HEK293 (cell line): ENCODE results near the gene JTB.

Source experiments
- CTCF ChIP-seq: fragments of 450-650 bp; formaldehyde crosslinking; IDR thresholded peaks from 2 replicates; pipeline ENCODE4 v1.5.1; 2016; ENCODE audit warnings: missing biosample characterization, missing genetic modification characterization
- KLF9 ChIP-seq: fragments of 450-650 bp; formaldehyde crosslinking; IDR thresholded peaks from 2 replicates; pipeline ENCODE4 v1.5.1; 2016; ENCODE audit warnings: missing biosample characterization, missing genetic modification characterization, low read depth
- YY1 ChIP-seq: fragments of 450-650 bp; formaldehyde crosslinking; IDR thresholded peaks from 2 replicates; pipeline ENCODE4 v1.5.1; 2018; ENCODE audit warnings: missing biosample characterization, missing genetic modification characterization
- ZBTB7A ChIP-seq: fragments of 450-650 bp; formaldehyde crosslinking; IDR thresholded peaks from 2 replicates; pipeline ENCODE4 v1.5.1; 2016; ENCODE audit warnings: low read depth, missing biosample characterization, missing genetic modification characterization
- ZNF24 ChIP-seq: fragments of 450-650 bp; formaldehyde crosslinking; IDR thresholded peaks from 2 replicates; pipeline ENCODE4 v1.5.1; 2016; ENCODE audit warnings: missing biosample characterization, missing genetic modification characterization
- ZNF274 ChIP-seq, 2 experiments: fragments of 200-500 bp in 1 of 2; fragments of 450-650 bp in 1 of 2; sonication (Bioruptor generic) in 1 of 2; formaldehyde crosslinking in 1 of 2; IDR thresholded peaks; 2 replicates each; pipeline versions ENCODE4 v1.5.1 to v1.6.1; 2014 to 2016; ENCODE audit warnings: borderline replicate concordance in 1 of 2, inconsistent platforms in 1 of 2, low read length in 1 of 2, missing biosample characterization in 1 of 2, missing genetic modification characterization in 1 of 2
- ZNF701 ChIP-seq: fragments of 450-650 bp; formaldehyde crosslinking; IDR thresholded peaks from 2 replicates; pipeline ENCODE4 v1.5.1; 2016; ENCODE audit warnings: missing biosample characterization, missing genetic modification characterization

- TF ChIP-seq KLF9 (tag by site-specific recombination), result no peak
- no peak for TF ChIP-seq CTCF (tag by site-specific recombination)
- TF ChIP-seq ZBTB7A (tag by site-specific recombination), result no peak
- TF ChIP-seq ZNF274 (IDR thresholded peaks at IDR 0.05; ENCODE audit: low read length), result no peak
- TF ChIP-seq ZNF274 (tag by site-specific recombination; IDR thresholded peaks at IDR 0.05; ENCODE audit: borderline replicate concordance), result no peak
- no peak for TF ChIP-seq YY1
- no peak for TF ChIP-seq ZNF24 (tag by site-specific recombination)
- no peak for TF ChIP-seq ZNF701 (tag by site-specific recombination)
These were observed 10.1 kb upstream of the JTB start for GRCh38 chr1:153987621-153988020.
